ENCODE data around the gene NOTCH3. TPM values are rescaled to one million over a fixed set of nuclear protein-coding genes. Genes with fewer than 3 reads are reported as not detected.

NOTCH3 gene
- total RNA-seq, 1 experiment from 2014 or later: 21.5 TPM

- peaks cover 32% of the 10 kb centered on the region for H3K36me3 ChIP-seq (ENCODE audit: low read depth, low read length)
These were observed 40.6 kb upstream of the NOTCH3 start for GRCh38 chr19:15241259-15241910.

GRCh38 chr19:15240515-15240914, 39.7 kb upstream of the NOTCH3 start:
- ChIA-PET CTCF (interaction anchor here (0.6 kb wide), 1 partner anchor 149 kb away, joined by 18 read pairs; no protein-coding TSS in a partner anchor), POLR2A (ENCODE audit: unreplicated experiment) (no interaction called here)
- Histone ChIP-seq H3K9ac (ENCODE audit: low read length) (no peak overlapping the region), H3K9me3 (ENCODE audit: low read length) (no peaks in the 10 kb centered on the region), H3K27me3 (ENCODE audit: low read length) (no peaks in the 10 kb centered on the region), H3K4me1 (ENCODE audit: insufficient read depth, low read length) (no peaks in the 10 kb centered on the region), H3K36me3 (ENCODE audit: low read depth, low read length) (peaks cover 35% of the 10 kb centered on the region), H3K4me2 (ENCODE audit: low read length) (no peak overlapping the region), H3K9me2 (replicated peaks; ENCODE audit: low read length) (no peaks in the 10 kb centered on the region), H3F3A (ENCODE audit: low read length, unreplicated experiment) (no peaks in the 10 kb centered on the region), H3K27ac (ENCODE audit: low read length) (no peak overlapping the region), H4K20me1 (ENCODE audit: low read length) (no peaks in the 10 kb centered on the region), H2AFZ (ENCODE audit: low read length) (no peak overlapping the region), H3K79me2 (ENCODE audit: low read length) (no peaks in the 10 kb centered on the region), H3K4me3 (ENCODE audit: low read length) (no peak overlapping the region)
- TF ChIP-seq EZH2phosphoT487 (IDR thresholded peaks at IDR 0.05; ENCODE audit: borderline replicate concordance, low read length) (no peak), EZH2 (IDR thresholded peaks at IDR 0.05; ENCODE audit: low read length, unreplicated experiment) (no peak), CTCF (conservative IDR thresholded peaks at IDR 0.05; ENCODE audit: low read depth, low read length) (no peak)
- DNase-seq (no peak), ATAC-seq (no peak)
- no TSS peak for BruUV-seq (replicated peaks)
- intact Hi-C loops (cut with micrococcal nuclease): no loop called here

More at GRCh38 chr19:15241259-15241910, 40.6 kb upstream of the NOTCH3 start:
- Histone ChIP-seq H3K79me2 (ENCODE audit: low read length) (no peaks in the 10 kb centered on the region), H3K9me2 (replicated peaks; ENCODE audit: low read length) (no peaks in the 10 kb centered on the region), H3K4me2 (ENCODE audit: low read length) (no peak overlapping the region), H3K9me3 (ENCODE audit: low read length) (no peaks in the 10 kb centered on the region), H3K4me1 (ENCODE audit: insufficient read depth, low read length) (no peaks in the 10 kb centered on the region), H3K9ac (ENCODE audit: low read length) (no peak overlapping the region), H3K27ac (ENCODE audit: low read length) (no peak overlapping the region), H2AFZ (ENCODE audit: low read length) (no peak overlapping the region), H3K4me3 (ENCODE audit: low read length) (no peak overlapping the region), H4K20me1 (ENCODE audit: low read length) (no peaks in the 10 kb centered on the region), H3K27me3 (ENCODE audit: low read length) (no peaks in the 10 kb centered on the region), H3F3A (ENCODE audit: low read length, unreplicated experiment) (no peaks in the 10 kb centered on the region)
- BruUV-seq (replicated peaks): no TSS peak
- peak; percentile 49 for DNase-seq
- ChIA-PET CTCF (no interaction called here), POLR2A (ENCODE audit: unreplicated experiment) (no interaction called here)
- intact Hi-C loops (cut with micrococcal nuclease): no loop called here
- peak; percentile 36 for ATAC-seq
- TF ChIP-seq EZH2 (IDR thresholded peaks at IDR 0.05; ENCODE audit: low read length, unreplicated experiment): no peak
- no peak for TF ChIP-seq EZH2phosphoT487 (IDR thresholded peaks at IDR 0.05; ENCODE audit: borderline replicate concordance, low read length)
- TF ChIP-seq CTCF (conservative IDR thresholded peaks at IDR 0.05; ENCODE audit: low read depth, low read length): no peak

GRCh38 chr19:15239337-15239949, 38.6 kb upstream of the NOTCH3 start:
- Histone ChIP-seq H2AFZ (ENCODE audit: low read length) (no peak overlapping the region), H3K36me3 (ENCODE audit: low read depth, low read length) (peaks cover 39% of the 10 kb centered on the region), H3K9ac (ENCODE audit: low read length) (no peak overlapping the region), H3K4me1 (ENCODE audit: insufficient read depth, low read length) (peaks cover 6% of the 10 kb centered on the region), H3K4me3 (ENCODE audit: low read length) (no peak overlapping the region), H3K27ac (ENCODE audit: low read length) (no peak overlapping the region), H3K9me3 (ENCODE audit: low read length) (no peaks in the 10 kb centered on the region), H3K4me2 (ENCODE audit: low read length) (no peak overlapping the region), H3K79me2 (ENCODE audit: low read length) (no peaks in the 10 kb centered on the region), H3F3A (ENCODE audit: low read length, unreplicated experiment) (peaks cover 6% of the 10 kb centered on the region), H3K9me2 (replicated peaks; ENCODE audit: low read length) (no peaks in the 10 kb centered on the region), H4K20me1 (ENCODE audit: low read length) (no peaks in the 10 kb centered on the region), H3K27me3 (ENCODE audit: low read length) (no peaks in the 10 kb centered on the region)
- CTCF ChIA-PET: no interaction called here
- ATAC-seq (no peak), DNase-seq (no peak)
- intact Hi-C loops (cut with micrococcal nuclease): no loop called here
- POLR2A ChIA-PET (ENCODE audit: unreplicated experiment): no interaction called here
- no TSS peak for BruUV-seq (replicated peaks)
- no peak for TF ChIP-seq EZH2phosphoT487 (IDR thresholded peaks at IDR 0.05; ENCODE audit: borderline replicate concordance, low read length)
- no peak for TF ChIP-seq CTCF (conservative IDR thresholded peaks at IDR 0.05; ENCODE audit: low read depth, low read length)
- TF ChIP-seq EZH2 (IDR thresholded peaks at IDR 0.05; ENCODE audit: low read length, unreplicated experiment): no peak

All from PC-3 (cell line).